Fibroblast of skin of right quadriceps (primary cell): ENCODE results near the gene MFSD1.
A peak's percentile ranks its signal among the peaks of the same experiment; 100 is the strongest.

ENCODE experiments used
- DNase-seq: peaks from one replicate; pipeline ENCODE4 v3.0.0-alpha.2; 2013

Gene MFSD1

GRCh38 chr3:158801696-158802408, at the start of gene MFSD1:
Gene MFSD1, plus strand, starts transcription at chr3:158802054. Its CDS starts 99 bp downstream, at chr3:158802153.
- peak; percentile 92 for DNase-seq

- DNase-seq: no peak
These were observed 48.0 kb upstream of the MFSD1 start for GRCh38 chr3:158753854-158754253.

- no peak for DNase-seq
These were observed 46.4 kb upstream of the MFSD1 start for GRCh38 chr3:158755421-158755820.

GRCh38 chr3:158761350-158761749, 40.5 kb upstream of the MFSD1 start:
- no peak for DNase-seq

- DNase-seq: no peak
These were observed 39.2 kb upstream of the MFSD1 start for GRCh38 chr3:158762701-158763100.

GRCh38 chr3:158763421-158763820, 38.4 kb upstream of the MFSD1 start:
- no peak for DNase-seq

- peak; percentile 29 for DNase-seq
These were observed 36.2 kb upstream of the MFSD1 start for GRCh38 chr3:158765518-158766205.

GRCh38 chr3:158766364-158766763, 35.5 kb upstream of the MFSD1 start:
- DNase-seq: no peak

- DNase-seq: peak; percentile 53
These were observed 33.5 kb upstream of the MFSD1 start for GRCh38 chr3:158768361-158768787.

- peak; percentile 95 for DNase-seq
These were observed 32.8 kb upstream of the MFSD1 start for GRCh38 chr3:158768881-158769543.

- DNase-seq: no peak
These were observed 32.3 kb upstream of the MFSD1 start for GRCh38 chr3:158769549-158769948.

- peak; percentile 81 for DNase-seq
These were observed 31.7 kb upstream of the MFSD1 start for GRCh38 chr3:158769952-158770740.

- no peak for DNase-seq
These were observed 31.0 kb upstream of the MFSD1 start for GRCh38 chr3:158770741-158771350.

GRCh38 chr3:158771577-158771976, 30.3 kb upstream of the MFSD1 start:
- DNase-seq: no peak

GRCh38 chr3:158771982-158772381, 29.9 kb upstream of the MFSD1 start:
- DNase-seq: no peak

GRCh38 chr3:158773166-158773565, 28.7 kb upstream of the MFSD1 start:
- DNase-seq: no peak

- DNase-seq: peak; percentile 45
These were observed 27.7 kb upstream of the MFSD1 start for GRCh38 chr3:158773845-158774830.

- peak; percentile 21 for DNase-seq
These were observed 26.9 kb upstream of the MFSD1 start for GRCh38 chr3:158774965-158775364.

- no peak for DNase-seq
These were observed 26.1 kb upstream of the MFSD1 start for GRCh38 chr3:158775426-158776410.

GRCh38 chr3:158776531-158776930, 25.3 kb upstream of the MFSD1 start:
- no peak for DNase-seq
